H1 (cell line): ENCODE measurements around the gene S100A11. TPM values are rescaled to one million over a fixed set of nuclear protein-coding genes. Genes with fewer than 3 reads are reported as not detected.
A peak's percentile ranks its signal among the peaks of the same experiment; 100 is the strongest.

Source experiments
- CTCF ChIA-PET: fragments of 300-600 bp; sonication (Branson Sonifier 250); formaldehyde crosslinking; loops from one replicate; lab custom pipeline; 2021; ENCODE audit not compliant: partially characterized antibody; lab: Charles Lee
- POLR2A ChIA-PET: fragments of 300-600 bp; sonication (Branson Sonifier 250); formaldehyde crosslinking; loops from one replicate; lab custom pipeline; 2021; ENCODE audit warnings: inconsistent platforms; ENCODE audit not compliant: partially characterized antibody; lab: Charles Lee
- DNase-seq, 2 experiments: peaks; one replicate each; pipeline versions ENCODE4 v3.0.0 to v3.0.0-alpha.2; 2010 to 2022; ENCODE audit warnings: low spot score in 2 of 2, low read depth in 1 of 2, mixed read lengths in 1 of 2
- FAIRE-seq: peaks from 2 replicates; lab custom pipeline; 2011; peaks lifted over from hg19 to GRCh38; lab: Jason Lieb, UNC
- H2AFZ ChIP-seq: 2 replicates; pipeline ENCODE4 v1.8.1; 2012; ENCODE audit warnings: low read length, inconsistent platforms
- H2AK5ac ChIP-seq: 2 replicates; pipeline ENCODE4 v1.6.1; 2013; ENCODE audit warnings: low read depth, low read length
- H2BK120ac ChIP-seq: replicated peaks from 2 replicates; pipeline ENCODE3; 2013; ENCODE audit warnings: low read depth, low read length, inconsistent platforms
- H2BK12ac ChIP-seq: 2 replicates; pipeline ENCODE4 v1.6.1; 2013; ENCODE audit warnings: low read depth, low read length
- H2BK15ac ChIP-seq: 2 replicates; pipeline ENCODE4 v1.6.1; 2013; ENCODE audit warnings: low read length
- H2BK20ac ChIP-seq: 2 replicates; pipeline ENCODE4 v1.6.1; 2013; ENCODE audit warnings: low read length
- H2BK5ac ChIP-seq: 2 replicates; pipeline ENCODE4 v1.6.1; 2013; ENCODE audit warnings: low read depth, low read length
- H3K14ac ChIP-seq: 2 replicates; pipeline ENCODE4 v1.6.1; 2013; ENCODE audit warnings: inconsistent platforms; ENCODE audit not compliant: insufficient read length
- H3K18ac ChIP-seq: 2 replicates; pipeline ENCODE4 v1.6.1; 2013; ENCODE audit warnings: low read length; ENCODE audit errors: extremely low read depth
- H3K23ac ChIP-seq: 2 replicates; pipeline ENCODE4 v1.6.1; 2013; ENCODE audit warnings: inconsistent platforms; ENCODE audit not compliant: insufficient read length
- H3K23me2 ChIP-seq: 2 replicates; pipeline ENCODE4 v1.6.1; 2013; ENCODE audit warnings: low read depth, low read length
- H3K27ac ChIP-seq: 2 replicates; pipeline ENCODE4 v1.6.1; 2011; ENCODE audit warnings: low read depth, low read length, inconsistent platforms
- H3K27me3 ChIP-seq, 4 experiments: replicated peaks in 1 of 4; 1 replicate in 1 of 4; 2 replicates in 3 of 4; pipeline versions ENCODE4 v1.6.1 to v1.8.1; 2011 to 2013; ENCODE audit warnings: low read length in 3 of 4, mild to moderate bottlenecking in 3 of 4, inconsistent platforms in 2 of 4, mixed read lengths in 2 of 4, moderate library complexity in 1 of 4; ENCODE audit not compliant: control insufficient read depth in 3 of 4, insufficient read depth in 3 of 4; ENCODE audit errors: extremely low read depth in 1 of 4
- H3K36me3 ChIP-seq, 4 experiments: 2 replicates each; pipeline versions ENCODE4 v1.6.1 to v1.8.1; 2011 to 2013; ENCODE audit warnings: mild to moderate bottlenecking in 4 of 4, low read length in 3 of 4, moderate library complexity in 2 of 4, control low read depth in 1 of 4, inconsistent platforms in 1 of 4; ENCODE audit not compliant: insufficient read depth in 4 of 4, control insufficient read depth in 2 of 4
- H3K4ac ChIP-seq: replicated peaks from 2 replicates; pipeline ENCODE3; 2013; ENCODE audit warnings: low read length, low read depth, mixed read lengths, inconsistent platforms; ENCODE audit not compliant: insufficient read length
- H3K4me1 ChIP-seq, 4 experiments: replicated peaks in 1 of 4; 1 replicate in 1 of 4; 2 replicates in 3 of 4; pipeline versions ENCODE4 v1.6.1 to v1.8.1; 2011 to 2013; ENCODE audit warnings: low read length in 3 of 4, inconsistent platforms in 2 of 4, mixed read lengths in 1 of 4; ENCODE audit not compliant: insufficient read depth in 4 of 4, control insufficient read depth in 3 of 4
- H3K4me2 ChIP-seq, 2 experiments: 2 replicates each; pipeline versions ENCODE4 v1.6.1 to v1.8.1; 2011 to 2013; ENCODE audit warnings: low read depth in 2 of 2, low read length in 2 of 2, control low read depth in 1 of 2, inconsistent platforms in 1 of 2, mild to moderate bottlenecking in 1 of 2; ENCODE audit not compliant: insufficient read depth in 1 of 2
- H3K4me3 ChIP-seq, 4 experiments: fragments of 200-600, 300-600 bp in 1 of 4; sonication (generic), shearing (Covaris generic), sonication (Bioruptor Twin) in 1 of 4; 2 replicates each; pipeline versions ENCODE4 v1.5.1 to v1.8.1; 2011 to 2016; ENCODE audit warnings: low read length in 4 of 4, low read depth in 3 of 4, control low read depth in 2 of 4, inconsistent platforms in 2 of 4, mild to moderate bottlenecking in 2 of 4, mixed read lengths in 1 of 4, moderate library complexity in 1 of 4; ENCODE audit not compliant: insufficient read depth in 2 of 4; ENCODE audit errors: extremely low read depth in 1 of 4
- H3K56ac ChIP-seq: replicated peaks from 2 replicates; pipeline ENCODE3; 2013; ENCODE audit warnings: low read depth, mild to moderate bottlenecking, mixed read lengths, low read length, inconsistent platforms; ENCODE audit not compliant: insufficient read length
- H3K79me1 ChIP-seq: 2 replicates; pipeline ENCODE4 v1.6.1; 2013; ENCODE audit warnings: low read depth, low read length, control low read depth
- H3K79me2 ChIP-seq, 2 experiments: 2 replicates each; pipeline versions ENCODE4 v1.6.1 to v1.8.1; 2012 to 2013; ENCODE audit warnings: low read length in 2 of 2, mild to moderate bottlenecking in 2 of 2, inconsistent platforms in 1 of 2; ENCODE audit not compliant: insufficient read depth in 2 of 2, control insufficient read depth in 1 of 2
- H3K9ac ChIP-seq, 4 experiments: replicated peaks in 1 of 4; 1 replicate in 1 of 4; 2 replicates in 3 of 4; pipeline versions ENCODE4 v1.6.1 to v1.8.1; 2011 to 2013; ENCODE audit warnings: low read depth in 3 of 4, low read length in 3 of 4, control low read depth in 2 of 4, mild to moderate bottlenecking in 2 of 4, moderate library complexity in 2 of 4, inconsistent platforms in 1 of 4; ENCODE audit errors: extremely low read depth in 1 of 4
- H3K9me3 ChIP-seq, 2 experiments: 2 replicates each; pipeline versions ENCODE4 v1.6.1 to v1.8.1; 2012 to 2013; ENCODE audit warnings: mild to moderate bottlenecking in 2 of 2, moderate library complexity in 2 of 2, control low read depth in 1 of 2, inconsistent platforms in 1 of 2, low read depth in 1 of 2, low read length in 1 of 2, mixed read lengths in 1 of 2; ENCODE audit not compliant: insufficient read depth in 2 of 2
- H4K20me1 ChIP-seq, 2 experiments: replicated peaks in 1 of 2; 2 replicates each; pipeline versions ENCODE3 to v1.8.1; 2011 to 2013; ENCODE audit warnings: inconsistent platforms in 2 of 2, low read length in 2 of 2, mild to moderate bottlenecking in 1 of 2; ENCODE audit not compliant: insufficient read depth in 2 of 2, control insufficient read depth in 1 of 2
- H4K5ac ChIP-seq: 2 replicates; pipeline ENCODE4 v1.6.1; 2013; ENCODE audit warnings: low read length, low read depth, mixed read lengths, inconsistent platforms; ENCODE audit not compliant: insufficient read length
- H4K8ac ChIP-seq: 2 replicates; pipeline ENCODE4 v1.8.0; 2013; ENCODE audit warnings: mild to moderate bottlenecking, moderate library complexity, low read length, inconsistent platforms; ENCODE audit not compliant: insufficient read depth; ENCODE audit errors: extremely low read depth
- H4K91ac ChIP-seq: replicated peaks from 2 replicates; pipeline ENCODE3; 2013; ENCODE audit warnings: low read length, mixed read lengths, inconsistent platforms; ENCODE audit not compliant: insufficient read length
- CEBPB ChIP-seq: IDR thresholded peaks from 2 replicates; pipeline ENCODE4 v1.6.1; 2012; ENCODE audit warnings: low read depth, low read length
- CTBP2 ChIP-seq: IDR thresholded peaks from 2 replicates; pipeline ENCODE4 v1.7.0; 2011; ENCODE audit warnings: borderline replicate concordance, mild to moderate bottlenecking, moderate library complexity, mixed read lengths, low read length; ENCODE audit not compliant: insufficient read depth, insufficient read length
- FOSL1 ChIP-seq: IDR thresholded peaks from 2 replicates; pipeline ENCODE4 v1.6.1; 2011; ENCODE audit warnings: mild to moderate bottlenecking, low read depth, low read length, moderate library complexity; ENCODE audit not compliant: insufficient read depth
- RAD21 ChIP-seq, 2 experiments: IDR thresholded peaks in 1 of 2; conservative IDR thresholded peaks in 1 of 2; 2 replicates each; pipeline ENCODE4 v1.6.1; 2011; ENCODE audit warnings: low read depth in 2 of 2, low read length in 2 of 2, improper control_type of control experiment in 1 of 2, inconsistent platforms in 1 of 2, mild to moderate bottlenecking in 1 of 2, moderate library complexity in 1 of 2
- RNF2 ChIP-seq: fragments of 200-900, 300-1000 bp; sonication (generic); IDR thresholded peaks from 2 replicates; pipeline ENCODE4 v1.7.1; 2016; ENCODE audit warnings: borderline replicate concordance, low read depth, mild to moderate bottlenecking, antibody characterized with exemption, low read length; ENCODE audit not compliant: poor library complexity, severe bottlenecking; ENCODE audit errors: missing control alignments
- TBP ChIP-seq: IDR thresholded peaks from 2 replicates; pipeline ENCODE4 v1.6.1; 2011; ENCODE audit warnings: low read depth, low read length, improper control_type of control experiment
- WGBS, 2 experiments: shearing (Covaris generic) in 1 of 2; methylation state at CpG; one replicate each; pipeline versions ENCODE4 v1.1.6 to v1.1.7; 2013 to 2015; ENCODE audit warnings: low lambda C conversion rate in 2 of 2, mixed read lengths in 2 of 2, inconsistent platforms in 1 of 2, low coverage in 1 of 2, missing lambda C conversion rate in 1 of 2; ENCODE audit not compliant: insufficient replicate concordance in 2 of 2, insufficient coverage in 1 of 2, insufficient read length in 1 of 2; ENCODE audit errors: extremely low coverage in 1 of 2, missing lambda C conversion rate in 1 of 2; 5-methylcytosine and 5-hydroxymethylcytosine counted together
- polyA plus RNA-seq, 7 experiments: library from polyadenylated mRNA; depleted of rRNA in 3 of 7; stranded (reverse) in 5 of 7; unstranded in 2 of 7; fragments of >200 nt in 5 of 7; fragments of 200-250 nt in 2 of 7; gene quantifications; 1 replicate in 5 of 7; 2 replicates in 1 of 7; 4 replicates in 1 of 7; pipeline versions ENCODE4 v1.2.1 to v1.2.3, GENCODE V29; 2011 to 2013; ENCODE audit warnings: missing spikeins in 2 of 7, mixed read lengths in 2 of 7
- total RNA-seq: library from RNA; stranded (reverse); fragmentation: NEBNext Ultra II Directional; extraction: Animal tissue kit (Norgen Biotek cat#: 25700); gene quantifications from 2 replicates; pipeline ENCODE4 v1.2.1, GENCODE V29; 2021

S100A11 gene
- total and polyA plus RNA-seq, 2 of the 8 experiments (the other 6 are each of a cell fraction or from before 2014, with no cell fraction given), result 120 to 343 TPM

DNA sequence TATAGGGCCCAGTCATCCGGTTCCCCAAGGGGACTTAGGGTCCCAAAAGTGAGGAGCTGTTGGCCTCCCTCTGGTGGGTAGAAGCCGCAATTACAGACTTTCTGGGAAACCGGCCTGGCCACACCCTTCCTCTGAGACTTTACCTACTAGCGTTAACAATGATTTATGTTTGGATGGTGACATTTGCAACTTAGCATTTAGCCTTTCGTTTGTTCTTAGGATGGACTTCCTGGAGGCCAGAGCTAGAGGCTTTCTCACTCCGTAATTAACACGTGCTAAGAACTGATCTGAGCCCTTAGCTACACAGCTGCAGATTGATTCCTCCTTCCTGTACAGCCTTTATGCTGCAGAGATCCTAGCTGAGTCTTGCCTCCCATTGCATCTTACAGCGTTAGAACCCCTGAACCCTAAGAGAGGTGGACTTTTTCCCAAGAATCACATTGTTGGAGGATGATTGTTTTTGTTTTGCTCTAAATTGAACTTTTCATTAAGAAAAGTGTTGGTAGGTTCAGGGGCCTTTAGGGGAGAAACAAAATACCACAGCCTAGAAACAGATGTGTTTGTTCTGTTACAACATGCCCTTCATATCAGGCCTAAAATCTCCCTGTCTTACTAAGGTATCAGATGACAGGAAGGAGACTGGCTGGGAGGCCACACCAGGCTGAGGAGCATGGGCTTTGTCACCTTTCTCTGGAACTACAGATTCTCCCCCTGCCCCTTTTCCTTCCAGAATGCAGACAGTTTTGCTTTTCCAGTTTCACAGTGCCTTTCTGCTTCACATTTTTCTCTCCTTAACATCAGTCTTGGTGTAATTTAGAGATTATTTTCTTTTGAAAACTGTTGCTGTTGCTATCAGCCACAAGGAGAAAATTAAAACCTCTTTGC is 1.9 kb downstream of the S100A11 start:
- no peaks in the 10 kb centered on the region for H3K9me3 ChIP-seq
- no peak overlapping the region for H4K8ac ChIP-seq
- ChIA-PET CTCF (interaction anchor here (0.7 to 4.0 kb wide), 29 partner anchors 8 to 1318 kb away, joined by 3 to 32 read pairs (median 5); partner anchors contain the start of gene S100A10), POLR2A (interaction anchor here (0.7 to 1.9 kb wide), 9 partner anchors 10 to 494 kb away, joined by 3 to 6 read pairs (median 3); partner anchors contain the start of genes C2CD4D, THEM4 and TUFT1)
- no peaks in the 10 kb centered on the region for H3K79me2 ChIP-seq
- H2BK15ac ChIP-seq, result no peak overlapping the region
- H3K4me2 ChIP-seq, result peak overlapping the region; percentile 73 to 99
- H3K79me1 ChIP-seq, result no peaks in the 10 kb centered on the region
- no peaks in the 10 kb centered on the region; a peak in 2 of 7 replicates for H3K27me3 ChIP-seq
- H3K4ac ChIP-seq, result peak overlapping the region; percentile 61
- H3K18ac ChIP-seq, result no peak overlapping the region
- peak in 1 of 2 experiments; percentile 87 for DNase-seq
- FAIRE-seq, result peak; percentile 24
- no peak overlapping the region for H3K23ac ChIP-seq
- no peak overlapping the region for H3K14ac ChIP-seq
- H3K4me1 ChIP-seq, result peaks cover 4 to 12% (median 6%) of the 10 kb centered on the region in 4 experiments
- H2BK120ac ChIP-seq, result peak overlapping the region; percentile 11
- peak overlapping the region; percentile 8; the same call in 1 of the 2 replicates for H2BK5ac ChIP-seq
- H4K91ac ChIP-seq, result peak overlapping the region; percentile 85
- no peak overlapping the region for H2AK5ac ChIP-seq
- no peak overlapping the region for H3K27ac ChIP-seq
- H3K9ac ChIP-seq, result no peak overlapping the region
- H3K56ac ChIP-seq, result no peak overlapping the region
- H3K23me2 ChIP-seq, result peaks cover 6% of the 10 kb centered on the region; the same call in 1 of the 2 replicates
- H3K36me3 ChIP-seq, result peaks cover 3 to 18% (median 6%) of the 10 kb centered on the region in 4 experiments; a peak in 5 of 8 replicates
- peak overlapping the region; percentile 74 to 80 (median 76); a peak in 6 of 8 replicates for H3K4me3 ChIP-seq
- no peak overlapping the region; the same call in 1 of the 2 replicates for H2BK12ac ChIP-seq
- 7% methylated on average over 8 of the region's 8 CpGs; no CpG with 5 or more reads in 1 of the 2 experiments for WGBS, 2 experiments
- H2BK20ac ChIP-seq, result no peak overlapping the region
- H4K5ac ChIP-seq, result no peak overlapping the region
- H2AFZ ChIP-seq, result peak overlapping the region; percentile 76; the same call in 1 of the 2 replicates
- H4K20me1 ChIP-seq, result no peaks in the 10 kb centered on the region
- no peak for TF ChIP-seq CTBP2
- TF ChIP-seq FOSL1, result no peak
- TF ChIP-seq TBP, result no peak
- no peak for TF ChIP-seq CEBPB
- peak; percentile 42 to 56; a peak in 3 of 4 replicates for TF ChIP-seq RAD21 (IDR thresholded peaks at IDR 0.05 in 1 of 2, conservative IDR thresholded peaks at IDR 0.05 in 1 of 2; ENCODE audit: low read depth in 2 of 2, low read length in 2 of 2)
- no peak for TF ChIP-seq RNF2
